Measurements from ENCODE around the gene FHIP1A.

Gene FHIP1A

DNA sequence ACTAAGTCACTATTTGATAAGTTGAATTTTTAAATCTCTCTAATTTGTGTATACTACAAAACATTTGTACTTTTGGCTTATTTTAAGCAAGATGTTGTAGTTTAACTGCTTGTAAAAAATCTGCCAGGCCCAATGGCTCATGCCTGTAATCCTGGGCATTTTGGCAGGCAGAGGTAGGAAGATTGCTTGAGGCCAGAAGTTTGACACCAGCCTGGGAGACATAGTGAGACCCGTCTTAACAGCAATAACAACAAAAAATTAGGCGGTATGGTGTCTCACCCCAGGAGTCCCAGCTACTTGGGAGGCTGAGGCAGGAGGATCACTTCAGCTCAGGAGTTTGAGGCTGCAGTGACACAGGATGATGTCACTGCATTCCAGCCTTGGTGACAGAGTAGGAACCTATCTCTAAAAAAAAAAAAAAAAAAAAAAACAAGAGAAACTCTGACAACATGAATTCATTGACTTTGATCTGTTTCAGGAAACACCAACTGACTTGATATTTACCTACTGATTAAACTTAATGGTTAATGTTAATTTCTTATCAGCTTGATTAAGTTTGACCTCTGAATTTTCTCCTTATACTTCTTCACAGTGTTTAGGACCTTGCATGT is 8.9 kb downstream of the FHIP1A start:
- peak; percentile 54 for DNase-seq (ENCODE audit: low spot score)

DNA sequence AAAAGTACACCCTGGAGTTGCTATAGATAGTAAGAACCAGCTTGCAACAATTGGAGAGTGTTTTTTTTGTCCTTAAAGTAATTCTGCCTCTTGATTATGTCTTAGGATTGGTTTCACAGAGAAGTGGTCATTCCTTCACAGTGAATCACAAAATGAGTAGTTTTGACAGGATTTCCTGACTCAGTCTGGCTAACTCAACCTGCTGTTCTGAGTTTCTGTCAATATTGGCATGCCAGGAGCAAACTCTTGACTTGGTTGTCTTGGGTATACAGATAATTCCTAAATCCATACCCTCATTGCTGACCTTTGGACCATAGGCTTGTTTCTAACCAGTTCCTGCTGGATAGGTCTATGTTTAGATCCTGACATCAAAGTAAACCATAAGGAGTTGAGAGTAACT is 9.4 kb downstream of the FHIP1A start:
- peak; percentile 89 for DNase-seq (ENCODE audit: low spot score)

DNA sequence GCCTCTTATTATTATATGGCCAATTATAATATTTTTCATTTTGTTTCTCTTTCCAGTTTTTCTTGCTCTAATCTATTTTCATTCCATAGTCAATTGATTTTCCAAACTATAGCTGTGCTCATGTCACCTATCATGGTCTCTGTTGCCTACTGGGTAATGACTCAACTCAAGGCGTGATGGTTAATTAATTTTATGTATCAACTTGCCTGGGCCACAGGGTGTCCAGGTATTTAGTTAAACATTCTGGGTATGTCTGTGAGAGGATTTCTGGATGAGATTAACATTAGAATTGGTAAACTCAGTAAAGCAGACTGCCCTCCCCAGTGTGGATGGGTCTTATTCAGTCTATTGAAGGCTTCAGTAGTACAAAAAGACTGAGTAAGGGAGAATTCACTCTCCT is 9.9 kb downstream of the FHIP1A start:
- no peak for DNase-seq (ENCODE audit: low spot score)

DNA sequence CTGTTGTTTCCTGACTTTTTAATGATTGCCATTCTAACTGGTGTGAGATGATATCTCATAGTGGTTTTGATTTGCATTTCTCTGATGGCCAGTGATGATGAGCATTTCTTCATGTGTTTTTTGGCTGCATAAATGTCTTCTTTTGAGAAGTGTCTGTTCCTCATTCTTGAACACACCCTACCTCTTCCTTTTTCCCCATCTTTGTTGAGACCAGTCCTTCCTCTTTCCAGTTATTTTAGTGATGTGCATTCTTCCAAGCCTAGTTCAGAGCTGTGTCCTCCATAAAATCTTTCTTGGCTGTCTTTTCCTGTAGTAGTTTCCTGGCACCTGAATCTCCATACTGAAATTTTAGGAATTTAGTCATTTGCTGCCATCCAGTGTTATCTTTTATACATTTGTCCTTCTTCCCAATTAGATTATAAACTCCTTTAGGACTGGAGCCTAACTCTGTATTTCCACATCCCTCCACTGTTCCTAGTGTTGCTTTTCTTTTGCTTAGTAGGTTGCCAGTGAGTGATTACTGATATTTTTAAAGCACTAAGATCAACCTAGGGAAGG is 11.4 kb downstream of the FHIP1A start:
- DNase-seq (ENCODE audit: low spot score) = no peak

DNA sequence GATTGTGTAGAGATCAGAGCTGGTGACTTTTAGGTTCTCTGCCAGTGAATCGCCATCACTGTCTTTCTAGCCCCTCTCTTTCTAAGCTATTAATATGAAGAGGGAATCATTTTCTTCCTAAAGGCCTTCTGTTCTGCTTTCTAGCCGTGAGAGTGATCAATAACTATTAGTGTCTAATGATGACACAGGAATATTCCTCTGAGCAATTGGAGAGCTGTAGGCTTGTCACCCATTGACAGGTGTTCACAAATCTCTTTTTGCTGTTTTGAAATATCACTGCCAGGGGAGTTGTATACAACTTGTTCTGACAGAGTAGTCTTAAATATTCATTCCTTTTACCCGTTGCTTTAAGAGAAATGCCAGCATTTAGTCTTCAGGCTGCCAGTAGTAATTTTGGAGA is 13.9 kb downstream of the FHIP1A start:
- DNase-seq (ENCODE audit: low spot score) = no peak

DNA sequence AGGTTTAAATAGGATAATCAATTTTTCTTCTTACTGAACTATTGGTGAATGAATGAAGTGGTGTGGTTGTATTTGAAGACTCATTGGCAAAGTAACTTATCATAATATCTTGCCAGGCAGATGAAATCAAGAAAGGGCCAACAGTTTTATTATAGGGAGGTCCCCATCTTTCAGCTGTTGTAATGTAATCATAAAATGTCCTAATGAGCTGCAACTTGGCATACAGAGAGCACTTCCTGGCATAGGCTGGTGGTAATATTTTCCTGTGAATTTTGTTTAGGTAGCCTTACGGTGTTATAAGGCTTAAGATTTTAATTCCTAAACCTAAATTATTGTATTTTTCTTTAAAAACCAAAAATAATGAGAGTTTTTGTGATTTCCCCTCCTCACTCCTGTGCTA is 17.5 kb downstream of the FHIP1A start:
- DNase-seq (ENCODE audit: low spot score) = no peak

DNA sequence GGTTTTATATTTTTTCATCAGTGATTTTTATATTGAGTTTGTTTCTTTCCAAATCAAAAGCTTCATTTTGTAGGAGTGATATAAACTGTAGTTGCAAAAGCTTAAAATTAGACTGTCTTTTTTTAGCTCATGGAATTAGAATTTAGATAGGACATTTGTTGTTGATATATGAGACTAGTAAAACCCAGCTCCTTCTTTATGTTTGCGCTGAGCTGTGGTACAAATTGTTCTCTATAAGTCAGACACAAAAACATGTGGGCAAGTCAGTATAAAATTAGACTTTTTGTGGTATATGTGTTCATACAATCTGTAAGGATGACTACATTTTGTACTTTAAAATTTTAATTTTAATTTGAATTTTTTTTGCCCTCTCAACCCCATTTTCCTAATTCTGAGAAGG is 18.3 kb downstream of the FHIP1A start:
- DNase-seq (ENCODE audit: low spot score) = no peak

DNA sequence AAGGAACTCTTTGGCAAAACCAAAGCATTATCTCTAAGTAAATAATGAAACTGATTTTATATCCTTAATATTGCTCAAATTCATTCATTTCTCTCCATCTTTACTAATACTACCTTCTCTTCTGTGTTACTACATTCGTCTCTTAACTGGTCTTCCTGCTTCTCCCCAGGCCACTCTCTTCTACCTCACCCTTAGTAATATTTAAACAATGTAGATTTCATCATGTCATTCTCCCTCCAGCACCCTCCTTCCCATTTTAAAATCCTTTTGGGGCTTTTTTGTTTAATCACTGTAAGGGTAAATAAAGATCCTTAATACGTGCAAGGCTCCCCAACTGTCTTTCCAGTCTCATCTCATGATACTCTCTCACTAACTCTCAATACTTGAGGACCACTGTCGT is 19.4 kb downstream of the FHIP1A start:
- DNase-seq (ENCODE audit: low spot score) = no peak

DNA sequence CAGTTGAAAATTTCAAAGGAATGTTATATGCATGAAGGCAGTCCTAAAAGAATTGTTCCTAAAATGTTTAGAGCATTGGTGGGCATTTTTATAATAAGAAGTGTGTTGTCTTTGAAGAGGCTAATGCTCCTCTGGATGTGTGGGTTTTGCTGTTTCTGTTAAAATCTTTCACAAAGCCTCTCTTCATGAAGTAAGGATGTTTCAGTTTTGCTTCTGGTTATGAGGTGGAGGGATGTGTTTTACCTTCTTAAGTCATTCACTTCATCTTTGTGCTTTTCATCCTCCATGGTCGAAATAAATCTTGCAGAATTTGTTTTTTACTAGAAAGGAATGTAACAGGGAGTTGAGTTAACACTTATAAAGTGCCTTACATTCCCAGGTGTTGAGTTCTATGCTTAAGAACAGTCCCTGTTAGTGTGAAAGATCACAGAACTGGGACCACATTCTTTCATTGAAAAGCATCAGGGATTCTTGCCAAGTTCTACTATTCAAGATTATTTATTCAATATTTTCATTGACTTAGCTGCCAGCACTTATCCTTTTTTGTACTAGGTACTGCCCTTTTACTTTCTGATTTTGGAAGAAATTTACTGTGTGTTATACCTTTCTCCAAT is 21.1 kb downstream of the FHIP1A start:
- DNase-seq (ENCODE audit: low spot score) = no peak

DNA sequence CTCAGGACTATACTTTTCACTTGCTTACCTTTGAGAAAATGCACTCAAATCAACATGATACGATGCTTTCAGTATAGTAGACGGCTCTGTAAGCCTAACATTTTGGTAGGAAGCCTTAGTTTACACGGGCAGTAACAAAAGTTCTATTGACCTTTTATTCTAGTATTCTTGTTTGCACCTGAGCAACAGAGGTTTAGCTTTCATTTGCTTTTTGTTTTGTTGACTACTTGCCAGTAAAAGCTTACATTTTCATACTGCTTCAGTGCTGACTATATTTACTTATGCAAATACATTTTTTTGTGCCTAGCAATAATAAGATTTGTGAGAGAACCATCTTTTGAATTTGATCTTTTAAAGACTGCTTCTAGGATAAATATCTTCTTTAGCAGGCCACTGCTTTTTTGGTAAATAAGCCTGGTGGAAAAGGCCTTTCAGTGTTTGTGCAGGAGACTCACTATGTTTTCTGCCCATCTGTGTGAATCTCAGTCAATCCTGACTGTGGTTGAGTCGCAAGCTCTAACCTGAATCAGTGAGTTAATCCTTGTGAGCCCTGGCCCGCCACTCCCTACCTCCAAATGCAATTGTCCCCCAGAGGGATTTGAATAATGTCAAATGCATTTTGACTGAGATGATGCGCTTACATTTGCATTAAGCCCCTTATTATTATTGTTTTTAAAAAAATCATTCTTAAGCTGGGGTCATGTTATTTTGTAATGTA is 21.9 kb downstream of the FHIP1A start:
- DNase-seq (ENCODE audit: low spot score) = no peak

DNA sequence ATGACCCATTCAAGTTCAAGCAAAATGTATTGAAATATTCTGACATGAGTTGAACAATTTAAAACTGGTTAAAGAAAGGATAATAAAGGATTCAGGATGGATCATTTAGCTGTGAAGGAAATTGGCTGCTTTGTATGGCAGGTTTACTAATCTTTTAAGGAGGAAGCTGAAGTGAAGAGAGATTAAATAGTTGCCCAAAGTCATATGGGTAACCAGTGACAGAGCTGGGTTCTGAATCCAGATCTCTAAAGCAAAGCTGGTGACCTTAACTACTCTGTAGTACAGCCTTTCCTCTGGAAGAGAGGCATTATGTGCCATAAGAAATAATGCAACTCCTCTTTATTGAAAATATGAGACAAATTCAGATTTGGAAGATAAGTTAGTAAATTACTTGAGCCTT is 22.8 kb downstream of the FHIP1A start:
- DNase-seq (ENCODE audit: low spot score) = no peak

DNA sequence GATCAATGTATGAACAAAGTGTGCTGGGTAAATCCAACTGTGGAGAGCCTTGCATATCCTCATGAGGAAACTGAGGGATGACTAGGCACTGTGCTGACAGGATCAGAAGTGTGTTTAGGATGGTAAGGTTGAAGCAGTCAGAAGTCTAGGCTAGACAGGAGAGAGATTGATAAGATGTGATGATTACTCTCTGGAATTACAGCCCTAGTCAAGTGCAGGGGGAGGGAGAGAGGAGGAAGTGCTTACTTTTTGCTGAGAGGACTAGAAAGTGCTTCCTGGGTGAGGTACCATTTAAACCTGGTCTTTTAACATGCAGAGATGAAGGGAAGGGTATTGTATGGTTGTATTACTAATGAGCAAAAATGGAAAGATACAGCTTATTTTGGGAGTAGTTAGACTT is 23.7 kb downstream of the FHIP1A start:
- no peak for DNase-seq (ENCODE audit: low spot score)

DNA sequence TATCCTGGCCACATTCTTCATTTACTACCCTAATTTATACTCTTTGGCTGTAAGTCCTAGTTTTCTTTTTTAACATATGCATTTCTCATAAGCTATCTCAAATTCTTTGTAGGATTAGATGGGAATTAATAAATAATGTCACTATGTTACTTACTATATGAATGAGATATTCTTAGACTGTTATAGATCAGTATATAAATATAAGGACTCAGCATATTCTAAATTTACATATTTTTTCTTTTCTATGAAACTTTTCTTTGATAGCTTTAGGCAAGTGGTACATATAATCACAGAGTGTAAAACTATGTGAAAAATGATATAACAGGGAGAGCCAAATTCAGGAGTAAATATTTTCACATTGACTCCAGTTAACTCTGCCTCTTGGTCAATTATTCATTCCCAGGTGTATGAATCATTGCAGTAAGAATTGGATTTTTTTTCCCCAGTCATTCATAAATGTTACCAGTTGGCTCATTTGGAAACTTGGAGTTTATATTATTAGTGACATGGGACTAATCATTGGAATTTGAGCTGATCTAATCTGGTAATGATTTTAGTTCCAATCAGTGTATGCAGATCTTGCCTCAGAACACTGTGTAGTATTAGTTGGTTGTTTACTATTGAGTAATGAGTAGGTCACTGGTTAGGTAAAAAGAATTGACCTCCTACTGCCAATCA is 25.3 kb downstream of the FHIP1A start:
- no peak for DNase-seq (ENCODE audit: low spot score)

DNA sequence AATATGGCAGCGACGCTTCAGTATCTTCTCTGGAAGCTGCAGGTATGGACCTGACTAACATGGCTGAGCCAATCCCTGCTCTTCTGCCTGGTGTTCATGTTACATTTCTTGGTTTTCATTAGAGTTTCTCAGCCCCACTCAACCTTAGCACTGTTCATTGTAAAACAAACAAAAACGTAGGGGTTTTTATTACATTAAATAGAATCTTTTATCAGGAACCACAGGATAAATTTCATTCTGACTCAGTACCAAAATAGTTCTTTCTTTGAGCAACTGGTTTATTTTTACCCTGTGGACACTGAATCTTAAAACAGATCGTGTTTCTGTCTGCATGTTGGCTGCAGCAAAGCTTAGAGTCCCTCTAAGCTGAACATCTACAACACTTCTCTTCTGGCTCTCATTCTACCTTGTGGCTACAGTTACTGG is 27.1 kb downstream of the FHIP1A start:
- DNase-seq (ENCODE audit: low spot score) = no peak

DNA sequence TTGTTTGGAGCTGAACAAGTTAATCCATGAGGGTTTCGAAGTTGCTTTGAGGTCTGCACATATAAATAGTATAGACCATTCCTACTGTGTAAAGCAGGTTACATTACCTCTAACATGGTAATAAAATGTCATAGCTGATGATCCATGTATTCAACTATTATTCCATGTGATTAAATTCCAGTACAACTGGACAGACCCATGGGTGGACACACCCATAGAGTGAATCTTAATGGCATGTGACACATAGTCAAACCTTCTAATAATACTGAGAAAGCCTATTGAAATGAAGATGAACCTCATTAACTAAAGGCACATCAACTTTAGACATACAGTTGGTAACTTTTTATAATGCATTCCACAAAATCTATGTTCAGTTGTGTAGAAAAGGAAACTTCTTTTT is 28.5 kb downstream of the FHIP1A start:
- DNase-seq (ENCODE audit: low spot score) = no peak

DNA sequence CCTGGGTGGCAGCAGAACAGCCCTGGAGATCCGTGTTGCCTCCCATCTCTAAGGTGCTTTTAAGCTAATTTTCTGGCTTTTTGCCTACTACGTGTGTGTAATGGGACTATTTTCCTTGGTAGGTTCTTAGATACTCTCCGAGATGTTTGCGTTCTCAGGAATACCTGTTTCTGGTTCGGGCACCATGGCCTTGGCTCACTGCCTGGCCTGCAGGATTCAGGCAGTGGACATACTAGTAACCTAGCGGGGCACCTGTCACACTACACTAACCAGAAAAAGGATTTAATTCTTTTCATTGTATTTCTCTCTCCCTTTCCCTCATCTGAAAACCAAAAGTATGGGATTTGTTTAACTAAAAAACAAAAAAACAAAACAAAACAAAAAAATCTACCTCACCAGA is 29.2 kb downstream of the FHIP1A start:
- no peak for DNase-seq (ENCODE audit: low spot score)

DNA sequence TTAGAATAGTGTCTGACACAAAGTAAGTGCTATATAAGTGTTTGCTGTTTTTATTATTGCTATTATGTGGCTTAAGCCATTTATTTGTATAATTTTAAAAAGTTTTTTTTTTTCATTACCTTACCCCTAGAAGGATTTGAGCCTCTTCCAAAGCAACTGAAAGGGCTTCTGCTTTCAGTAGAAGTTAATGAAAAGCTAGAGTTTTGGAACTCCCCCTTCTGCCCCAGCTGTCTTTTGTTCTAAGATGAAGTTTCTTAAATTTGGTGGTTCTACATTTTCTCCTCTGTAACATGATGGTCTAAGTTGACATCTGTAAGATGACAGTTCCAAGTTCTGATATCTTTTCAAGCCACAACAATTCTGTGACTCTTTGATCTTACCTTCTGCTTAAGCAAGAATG is 30.3 kb downstream of the FHIP1A start:
- no peak for DNase-seq (ENCODE audit: low spot score)

DNA sequence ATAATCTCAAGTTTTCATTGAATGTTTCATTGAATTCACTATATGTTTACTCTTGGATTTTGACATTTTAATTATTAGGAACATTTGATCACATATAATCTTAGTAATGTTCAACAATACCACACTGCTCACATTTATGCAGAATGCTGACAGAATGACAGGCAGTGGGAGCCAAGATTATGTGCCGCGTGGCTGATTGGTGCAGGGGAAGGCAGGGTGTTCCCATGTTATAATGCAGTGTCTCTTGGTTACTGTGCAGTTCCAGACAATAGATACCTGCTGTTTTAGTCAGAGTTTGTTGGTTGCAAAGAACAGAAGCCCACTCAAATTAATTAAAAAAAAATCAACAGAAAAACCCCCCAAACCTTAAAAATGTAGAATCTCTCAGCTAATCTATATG is 33.0 kb downstream of the FHIP1A start:
- DNase-seq (ENCODE audit: low spot score) = no peak

DNA sequence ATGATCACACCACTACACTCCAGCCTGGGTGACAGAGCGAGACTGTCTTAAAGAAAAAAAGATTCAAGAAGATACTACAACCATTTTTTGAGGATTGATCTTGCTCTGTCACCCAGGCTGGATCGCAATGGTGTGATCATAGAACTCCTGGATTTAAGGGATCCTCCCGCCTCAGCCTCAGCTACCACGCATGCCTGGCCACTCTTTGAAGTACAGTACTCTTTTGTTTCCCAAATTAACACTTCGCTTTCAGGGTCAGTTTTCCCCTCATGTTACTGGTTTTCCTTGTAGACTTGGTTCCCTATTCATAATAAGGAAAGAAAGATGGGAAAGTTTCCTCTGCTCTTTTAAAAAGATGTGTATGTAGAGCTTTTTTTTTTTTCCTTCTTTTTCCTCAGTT is 34.3 kb downstream of the FHIP1A start:
- no peak for DNase-seq (ENCODE audit: low spot score)

DNA sequence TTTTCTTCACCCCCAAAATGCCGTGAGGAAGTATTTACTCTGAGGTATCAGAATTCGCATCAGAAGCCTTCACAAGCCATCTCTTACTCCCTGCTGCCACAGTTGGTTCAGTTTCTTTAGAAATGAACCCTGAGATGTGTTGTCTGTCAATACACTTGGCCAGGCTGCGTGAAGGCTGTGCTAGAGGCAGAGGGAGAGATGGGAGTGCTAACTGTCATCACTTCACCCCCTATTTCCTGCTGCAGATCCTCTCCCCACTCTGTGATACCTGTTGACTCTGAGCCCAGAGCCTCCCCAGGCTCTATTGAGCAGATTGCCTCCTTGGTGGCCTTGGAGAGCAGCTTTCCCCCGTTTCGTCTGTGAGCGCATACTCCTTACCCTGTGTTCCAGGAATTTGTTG is 34.8 kb downstream of the FHIP1A start:
- no peak for DNase-seq (ENCODE audit: low spot score)

DNA sequence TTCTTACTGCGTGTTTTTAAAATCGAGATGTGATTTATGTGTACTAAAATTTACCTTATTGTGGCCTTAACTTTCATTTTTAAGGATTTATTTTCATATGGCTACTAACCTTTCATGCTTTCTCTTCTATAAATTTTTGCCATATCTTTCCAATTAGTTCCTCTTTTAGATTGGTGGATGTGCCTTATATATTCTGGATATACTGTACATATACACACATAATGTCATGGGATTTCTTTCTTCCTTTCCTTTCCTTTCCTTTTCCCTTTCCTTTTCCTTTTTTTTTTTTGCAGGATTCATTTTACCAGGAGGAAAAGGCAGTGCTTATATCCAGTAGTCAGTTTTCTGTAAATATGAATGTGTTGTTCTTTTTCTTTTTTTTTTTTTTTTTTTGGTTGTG is 37.2 kb downstream of the FHIP1A start:
- no peak for DNase-seq (ENCODE audit: low spot score)

DNA sequence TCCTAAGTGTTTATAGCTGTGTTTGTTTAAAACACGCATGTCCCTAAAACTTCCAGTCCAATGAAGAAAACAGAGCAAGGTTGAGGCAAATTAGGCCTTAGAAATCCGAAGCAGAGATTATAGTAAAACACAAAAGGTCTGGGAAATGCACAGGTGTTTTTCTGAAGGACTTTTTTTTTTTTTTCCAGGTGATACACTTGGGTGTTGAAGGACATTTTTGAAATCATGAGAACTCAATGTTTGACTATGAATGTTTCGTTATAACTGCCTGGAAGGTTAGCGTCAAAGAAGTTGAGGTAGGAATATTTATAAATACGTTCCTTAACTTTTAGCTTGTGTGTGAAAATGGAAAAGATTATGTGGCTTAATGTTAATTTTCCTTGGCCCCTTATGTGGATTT is 45.5 kb downstream of the FHIP1A start:
- no peak for DNase-seq (ENCODE audit: low spot score)

DNA sequence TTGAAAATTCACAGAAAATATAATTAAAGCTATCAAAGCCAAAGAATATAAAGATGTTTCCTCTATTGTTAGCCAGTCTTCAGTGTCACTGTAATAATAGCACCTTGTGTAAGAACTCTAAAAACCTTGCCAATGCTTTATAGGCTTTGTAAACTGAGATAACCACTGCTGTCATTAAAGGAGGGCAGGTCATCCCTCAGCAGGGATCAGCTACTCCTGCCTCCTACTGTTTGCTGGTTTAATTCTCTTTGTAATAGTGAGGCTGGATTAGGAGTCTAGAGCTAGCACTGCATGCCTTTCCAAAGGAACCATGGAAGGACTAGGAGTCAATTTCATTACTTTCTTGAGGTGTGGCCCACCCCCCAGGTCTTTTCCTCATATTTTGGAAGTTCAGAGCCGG is 46.2 kb downstream of the FHIP1A start:
- DNase-seq (ENCODE audit: low spot score) = no peak

Measured in RKO (cell line).